GDM1 (cell line): ENCODE data around the gene CCNY.
"Not testable (repeated sequence)": the region's sequence is repeated elsewhere in the genome, so short reads cannot be mapped to it uniquely, and the experiment has no call there.

Experiments used
- DNase-seq: peaks from one replicate; lab custom pipeline; 2025; lab: John Stamatoyannopoulos, UW

CCNY gene

GRCh38 chr10:35384265-35384868, 48.1 kb downstream of the CCNY start:
- no peak for DNase-seq

DNA sequence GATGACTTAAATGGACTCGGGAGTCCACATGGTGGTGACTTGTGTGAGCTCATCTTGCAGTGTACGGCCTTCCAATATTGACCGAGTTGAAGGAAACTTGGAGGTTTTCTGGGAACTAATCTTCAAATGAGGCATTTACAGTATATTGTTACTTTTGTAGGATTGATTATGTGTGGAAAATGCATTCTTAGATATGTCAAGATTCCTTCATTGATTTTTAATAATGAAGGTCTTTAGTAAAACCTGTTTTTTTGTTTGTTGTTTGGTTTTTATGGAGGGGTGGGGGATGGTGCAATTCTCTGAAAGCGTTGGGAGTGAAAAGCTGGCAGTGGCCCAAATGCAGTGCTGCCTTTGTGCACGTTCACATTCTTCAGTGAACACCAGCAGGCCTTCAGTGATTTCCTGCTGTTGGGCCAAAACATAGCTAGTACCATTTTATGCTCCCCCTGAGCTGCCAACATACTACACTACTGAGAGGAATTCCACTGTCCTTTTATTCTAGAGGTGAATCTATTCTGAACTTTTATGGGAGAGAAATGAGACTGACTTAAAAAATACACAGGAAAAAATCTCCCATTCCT, 50.4 kb downstream of the CCNY start:
- no peak for DNase-seq

- DNase-seq: no peak
Measured at GRCh38 chr10:35387768-35388167, 51.5 kb downstream of the CCNY start.

GRCh38 chr10:35388197-35388596, 51.9 kb downstream of the CCNY start:
- DNase-seq: no peak

DNA sequence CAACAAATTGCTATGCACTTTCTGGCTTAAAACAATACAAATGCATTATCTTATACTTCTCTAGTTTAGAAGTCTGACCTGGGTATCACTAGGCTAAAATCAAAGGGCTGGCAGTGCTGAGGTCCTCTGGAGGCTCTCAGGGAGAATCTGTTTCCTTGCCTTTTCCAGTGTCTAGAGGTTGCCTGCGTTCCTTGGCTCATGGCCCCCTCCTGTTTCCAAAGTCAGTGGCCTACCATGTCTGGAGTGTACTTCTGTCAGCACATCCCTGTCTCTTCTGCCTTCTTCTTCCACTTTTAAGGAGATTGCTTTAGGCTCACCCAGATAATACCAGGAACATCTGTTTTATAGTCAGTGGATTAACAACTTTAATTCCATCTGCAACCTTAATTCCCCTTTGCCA, 52.4 kb downstream of the CCNY start:
- no peak for DNase-seq

GRCh38 chr10:35390161-35390840, 54.0 kb downstream of the CCNY start:
- no peak for DNase-seq

- DNase-seq: no peak
Measured at GRCh38 chr10:35390843-35391152, 54.5 kb downstream of the CCNY start.

DNA sequence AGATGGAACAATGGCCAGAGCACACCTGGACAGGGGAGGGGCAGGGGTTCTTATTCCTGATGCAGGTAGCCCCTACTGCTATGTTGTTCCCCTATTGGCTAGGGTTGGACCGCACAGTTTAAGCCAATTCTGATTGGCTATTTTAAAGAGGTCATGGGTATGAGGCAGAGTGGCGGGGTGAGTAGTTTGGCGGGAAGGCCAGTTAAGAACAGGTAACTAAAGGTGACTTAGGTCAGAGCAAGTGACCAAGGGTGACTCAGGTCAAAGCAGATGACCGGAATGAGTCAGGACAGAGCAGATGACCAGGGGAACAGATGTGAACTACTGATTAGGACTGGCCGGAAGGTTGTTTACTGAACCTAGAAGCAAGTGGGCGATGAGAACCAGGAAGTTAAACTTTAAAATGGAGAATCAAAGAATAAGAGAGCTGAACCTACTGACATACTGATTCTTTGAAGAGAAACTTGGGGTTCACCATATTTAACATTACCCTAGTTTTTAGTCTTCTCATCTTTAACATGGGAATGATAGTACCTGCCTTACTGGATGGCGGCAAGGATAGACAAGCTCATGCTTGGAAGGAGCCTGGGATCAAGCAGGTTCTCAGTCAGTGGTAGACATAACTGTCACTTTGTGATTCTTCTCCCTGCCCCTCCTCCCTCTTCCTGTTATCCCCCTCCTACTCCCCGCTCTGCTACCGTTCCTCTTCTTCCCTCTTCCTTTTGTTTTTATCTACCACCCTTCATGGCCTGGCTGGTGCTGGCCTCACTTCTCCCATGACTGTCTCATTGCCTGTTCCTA, 55.0 kb downstream of the CCNY start:
- no peak for DNase-seq

DNA sequence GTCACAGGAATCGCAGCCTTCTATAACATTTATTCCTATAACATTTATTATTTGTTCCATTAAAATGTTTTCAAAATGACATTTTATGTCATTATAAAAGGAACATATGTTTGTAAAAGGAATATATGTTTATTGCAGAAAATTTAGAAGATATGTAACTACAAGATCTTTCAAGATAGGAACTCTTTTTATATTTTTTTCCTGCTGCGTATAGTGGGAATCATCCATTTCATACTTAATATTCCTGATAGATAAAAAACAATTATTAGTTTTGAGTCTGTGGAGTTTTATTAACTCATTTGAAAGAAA, 55.6 kb downstream of the CCNY start:
- DNase-seq: no peak

DNA sequence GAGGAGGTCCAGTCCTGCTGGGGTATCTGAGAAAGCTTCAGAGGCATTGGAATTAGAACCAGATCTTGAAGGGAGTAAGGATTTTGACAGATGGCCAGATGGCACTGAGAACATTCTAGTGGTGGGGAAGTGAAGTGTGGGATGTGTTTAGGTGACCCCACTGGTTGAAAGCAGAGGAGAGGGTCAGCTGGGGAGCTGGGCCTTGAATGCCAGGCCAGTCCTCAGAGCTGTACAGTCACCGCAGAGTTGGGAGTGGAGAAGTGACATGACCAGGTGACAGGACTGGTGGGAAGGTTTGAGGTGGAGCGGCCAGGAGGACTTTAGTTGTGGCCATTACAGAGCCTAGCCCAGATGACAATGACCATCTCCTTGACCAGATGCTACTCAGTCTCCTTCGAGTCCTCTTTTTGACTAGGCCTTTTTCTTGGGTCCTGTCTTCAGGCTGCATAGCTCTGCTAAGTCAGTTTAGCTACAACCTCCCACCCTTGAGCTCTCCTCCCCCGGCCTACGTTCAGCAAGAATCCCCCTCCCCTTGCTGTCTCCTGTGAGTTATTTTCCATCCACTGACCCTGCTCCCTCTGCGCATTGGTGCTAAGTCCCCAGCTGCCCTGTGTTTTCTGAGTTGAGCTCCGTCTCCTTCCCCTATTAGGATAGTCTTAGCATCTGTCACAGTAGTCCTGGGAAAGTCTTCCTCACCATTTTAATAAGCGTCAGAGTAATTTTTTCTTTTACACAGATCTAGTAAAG, 56.3 kb downstream of the CCNY start:
- no peak for DNase-seq

GRCh38 chr10:35394411-35394851, 58.1 kb downstream of the CCNY start:
- no peak for DNase-seq

- no peak for DNase-seq
Measured at GRCh38 chr10:35394934-35395333, 58.6 kb downstream of the CCNY start.

DNA sequence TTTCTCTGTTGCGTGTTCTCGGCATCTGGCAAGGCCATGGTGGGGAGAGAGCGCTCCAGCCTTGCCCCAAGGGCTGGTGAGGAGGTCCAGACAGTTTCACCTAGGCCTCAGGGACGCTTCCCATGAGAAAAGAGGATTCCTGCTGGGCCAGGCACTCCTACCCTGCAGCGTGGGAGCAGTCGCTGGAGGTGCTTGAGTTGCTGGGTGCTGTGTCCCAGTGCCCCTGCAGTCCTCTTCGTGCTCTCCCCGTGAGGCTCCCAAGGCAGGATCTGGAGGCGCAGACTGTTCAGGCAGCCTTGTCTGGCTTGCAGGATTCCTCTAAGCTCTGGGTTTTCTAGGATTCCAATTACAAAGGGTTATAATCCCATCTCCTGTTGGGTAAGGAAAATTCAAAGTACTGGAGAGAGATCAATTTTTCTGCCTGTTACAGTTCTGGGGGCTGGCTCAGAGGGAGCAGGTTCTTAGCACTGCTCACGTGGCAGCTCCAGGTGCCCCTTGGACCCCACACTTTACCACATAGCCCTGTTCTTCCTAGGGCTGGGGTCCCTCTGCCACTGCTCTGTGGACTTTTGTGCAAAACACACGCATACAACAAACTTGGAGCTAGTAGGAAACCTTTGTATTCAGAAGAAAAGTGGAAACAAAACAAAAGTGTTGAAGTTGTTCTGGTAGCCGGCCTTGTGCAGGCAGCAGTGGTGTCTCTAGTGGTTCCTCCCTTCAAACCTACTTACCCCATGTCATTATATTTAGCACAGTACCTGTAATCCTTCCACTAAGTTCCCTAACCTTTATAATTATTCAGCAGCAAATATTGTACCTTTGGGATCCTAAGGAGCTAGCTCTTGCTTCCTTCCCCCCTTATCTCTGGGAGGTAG, 60.5 kb downstream of the CCNY start:
- no peak for DNase-seq

GRCh38 chr10:35397953-35398352, 61.6 kb downstream of the CCNY start:
- DNase-seq: no peak

GRCh38 chr10:35398355-35398754, 62.0 kb downstream of the CCNY start:
- no peak for DNase-seq

GRCh38 chr10:35398908-35399307, 62.6 kb downstream of the CCNY start:
- no peak for DNase-seq

- no peak for DNase-seq
Measured at GRCh38 chr10:35399414-35400009, 63.2 kb downstream of the CCNY start.

GRCh38 chr10:35400595-35401268, 64.4 kb downstream of the CCNY start:
- DNase-seq: no peak

GRCh38 chr10:35403491-35403890, 67.2 kb downstream of the CCNY start:
- not testable (repeated sequence) for DNase-seq

- not testable (repeated sequence) for DNase-seq
Measured at GRCh38 chr10:35404077-35404476, 67.8 kb downstream of the CCNY start.
